Neural progenitor cell (in vitro differentiated cells): Measurements from ENCODE around the gene DOK7. TPM values are rescaled to one million over a fixed set of nuclear protein-coding genes. Genes with fewer than 3 reads are reported as not detected.

Experiments used
- DNase-seq: peaks from one replicate; pipeline ENCODE4 v3.0.0-alpha.2; 2016; ENCODE audit warnings: low spot score
- H2AFZ ChIP-seq: fragments of 200-600 bp; sonication (generic); replicated peaks from 2 replicates; pipeline ENCODE4 v1.6.1; 2016; ENCODE audit warnings: antibody characterized with exemption
- H3F3A ChIP-seq: fragments of 200-600 bp; sonication (generic); 2 replicates; pipeline ENCODE4 v1.6.1; 2016; ENCODE audit warnings: antibody characterized with exemption, low read depth
- H3K27ac ChIP-seq: fragments of 200-600 bp; sonication (generic); 2 replicates; pipeline ENCODE4 v1.5.1; 2016; ENCODE audit warnings: mild to moderate bottlenecking
- H3K27me3 ChIP-seq: fragments of 200-600 bp; sonication (generic); 2 replicates; pipeline ENCODE4 v1.6.1; 2016; ENCODE audit warnings: mild to moderate bottlenecking, moderate library complexity
- H3K36me3 ChIP-seq: fragments of 200-600 bp; sonication (generic); 2 replicates; pipeline ENCODE4 v1.5.1; 2016
- H3K4me1 ChIP-seq: fragments of 200-600 bp; sonication (generic); 2 replicates; pipeline ENCODE4 v1.6.1; 2016; ENCODE audit warnings: mixed run types
- H3K4me2 ChIP-seq: fragments of 200-600 bp; sonication (generic); 2 replicates; pipeline ENCODE4 v1.6.1; 2016
- H3K4me3 ChIP-seq: fragments of 200-600 bp; sonication (generic); 2 replicates; pipeline ENCODE4 v1.5.1; 2016
- H3K79me2 ChIP-seq: fragments of 200-600 bp; sonication (generic); 2 replicates; pipeline ENCODE4 v1.6.1; 2016; ENCODE audit warnings: low read depth
- H3K9ac ChIP-seq: fragments of 200-600 bp; sonication (generic); 2 replicates; pipeline ENCODE4 v1.6.1; 2016
- H3K9me3 ChIP-seq: fragments of 200-600 bp; sonication (generic); 2 replicates; pipeline ENCODE4 v1.5.1; 2016; ENCODE audit warnings: low read depth
- H4K20me1 ChIP-seq: fragments of 200-600 bp; sonication (generic); 2 replicates; pipeline ENCODE4 v1.6.1; 2016; ENCODE audit warnings: low read depth
- H3K27ac Mint-ChIP-seq: 3 replicates; pipeline ENCODE4 v1.8.0; 2021; ENCODE audit warnings: mixed read lengths
- H3K27me3 Mint-ChIP-seq: 2 replicates; pipeline ENCODE4 v1.8.0; 2022; ENCODE audit warnings: low read depth, mild to moderate bottlenecking, inconsistent platforms, moderate library complexity, mixed read lengths; ENCODE audit not compliant: insufficient read depth
- H3K36me3 Mint-ChIP-seq: 3 replicates; pipeline ENCODE4 v1.8.0; 2021; ENCODE audit warnings: mixed read lengths
- H3K4me1 Mint-ChIP-seq: 3 replicates; pipeline ENCODE4 v1.8.0; 2021; ENCODE audit warnings: mixed read lengths
- H3K4me3 Mint-ChIP-seq: 3 replicates; pipeline ENCODE4 v1.8.0; 2021; ENCODE audit warnings: mild to moderate bottlenecking, moderate library complexity, mixed read lengths
- H3K9me3 Mint-ChIP-seq: 3 replicates; pipeline ENCODE4 v1.8.0; 2020; ENCODE audit warnings: mixed read lengths
- EZH2 ChIP-seq: fragments of 200-600 bp; sonication (generic); IDR thresholded peaks from 2 replicates; pipeline ENCODE4 v1.6.1; 2017; ENCODE audit warnings: antibody characterized with exemption, mild to moderate bottlenecking, moderate library complexity
- EZH2phosphoT487 ChIP-seq: fragments of 200-600 bp; sonication (generic); IDR thresholded peaks from 2 replicates; pipeline ENCODE4 v1.6.1; 2017; ENCODE audit warnings: antibody characterized with exemption
- total RNA-seq: library from RNA; depleted of rRNA; stranded (reverse); fragments of >200 nt; gene quantifications from 2 replicates; pipeline ENCODE4 v1.2.3, GENCODE V29; 2015; ENCODE audit warnings: low replicate concordance
- TF ChIP-seq, protein P1 (sequence below): fragments of 200-600 bp; sonication (generic); IDR thresholded peaks from 2 replicates; pipeline ENCODE4 v1.5.1; 2017; ENCODE audit warnings: antibody characterized with exemption, mild to moderate bottlenecking

Gene DOK7
- total RNA-seq, 1 donor from 2014 or later, result not detected

DNA sequence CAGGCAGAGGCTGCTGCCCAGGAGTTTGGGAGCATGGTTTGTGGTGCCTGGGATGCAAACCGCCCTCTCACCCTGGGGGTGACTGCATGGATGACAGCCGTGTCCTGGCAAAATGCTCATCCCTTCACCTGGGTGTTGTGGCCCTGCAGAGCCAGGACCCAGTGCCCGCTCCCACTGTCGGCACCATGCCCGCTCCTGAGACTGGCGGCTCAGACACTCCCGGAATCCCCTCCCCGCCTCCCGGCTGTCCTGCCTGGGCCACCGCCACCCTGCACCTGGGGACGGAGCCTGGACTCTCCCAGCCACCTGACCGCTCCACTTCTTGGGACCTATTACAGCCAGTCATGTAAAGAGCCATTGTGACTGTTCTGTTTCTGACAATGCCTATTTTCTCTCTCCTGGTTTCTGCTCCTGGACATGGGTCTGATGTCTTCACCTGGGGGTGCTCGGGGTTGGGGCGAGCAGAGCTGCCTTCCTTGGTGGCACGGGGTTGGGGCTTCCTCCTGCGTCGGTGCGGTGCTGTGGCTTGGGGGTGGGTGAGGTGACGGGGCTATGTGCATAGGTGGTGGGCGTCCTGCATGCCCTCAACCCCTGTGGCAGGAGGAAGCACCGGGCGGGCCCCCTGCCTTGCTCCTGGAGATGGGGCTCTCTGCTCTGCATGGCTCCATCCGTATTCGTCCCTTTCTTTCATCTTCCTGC is 38.2 kb downstream of the DOK7 start:
- Histone ChIP-seq H3K36me3 (no peaks in the 10 kb centered on the region), H3F3A (no peaks in the 10 kb centered on the region), H3K4me2 (no peak overlapping the region), H4K20me1 (peaks cover 95% of the 10 kb centered on the region), H3K4me1 (no peaks in the 10 kb centered on the region), H3K27me3 (no peaks in the 10 kb centered on the region), H3K4me3 (no peak overlapping the region), H3K9me3 (no peaks in the 10 kb centered on the region), H3K79me2 (no peaks in the 10 kb centered on the region), H2AFZ (no peak overlapping the region), H3K9ac (no peak overlapping the region), H3K27ac (no peak overlapping the region)
- H3K27ac Mint-ChIP-seq, result no peak overlapping the region
- H3K4me1 Mint-ChIP-seq, result peaks cover 5% of the 10 kb centered on the region
- peaks cover 5% of the 10 kb centered on the region for H3K36me3 Mint-ChIP-seq
- no peak overlapping the region for H3K4me3 Mint-ChIP-seq
- TF ChIP-seq, protein P1, sequence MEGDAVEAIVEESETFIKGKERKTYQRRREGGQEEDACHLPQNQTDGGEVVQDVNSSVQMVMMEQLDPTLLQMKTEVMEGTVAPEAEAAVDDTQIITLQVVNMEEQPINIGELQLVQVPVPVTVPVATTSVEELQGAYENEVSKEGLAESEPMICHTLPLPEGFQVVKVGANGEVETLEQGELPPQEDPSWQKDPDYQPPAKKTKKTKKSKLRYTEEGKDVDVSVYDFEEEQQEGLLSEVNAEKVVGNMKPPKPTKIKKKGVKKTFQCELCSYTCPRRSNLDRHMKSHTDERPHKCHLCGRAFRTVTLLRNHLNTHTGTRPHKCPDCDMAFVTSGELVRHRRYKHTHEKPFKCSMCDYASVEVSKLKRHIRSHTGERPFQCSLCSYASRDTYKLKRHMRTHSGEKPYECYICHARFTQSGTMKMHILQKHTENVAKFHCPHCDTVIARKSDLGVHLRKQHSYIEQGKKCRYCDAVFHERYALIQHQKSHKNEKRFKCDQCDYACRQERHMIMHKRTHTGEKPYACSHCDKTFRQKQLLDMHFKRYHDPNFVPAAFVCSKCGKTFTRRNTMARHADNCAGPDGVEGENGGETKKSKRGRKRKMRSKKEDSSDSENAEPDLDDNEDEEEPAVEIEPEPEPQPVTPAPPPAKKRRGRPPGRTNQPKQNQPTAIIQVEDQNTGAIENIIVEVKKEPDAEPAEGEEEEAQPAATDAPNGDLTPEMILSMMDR, result no peak
- TF ChIP-seq EZH2phosphoT487, result no peak
- TF ChIP-seq EZH2, result no peak
- H3K9me3 Mint-ChIP-seq, result no peaks in the 10 kb centered on the region
- DNase-seq, result no peak
- H3K27me3 Mint-ChIP-seq, result no peaks in the 10 kb centered on the region

DNA sequence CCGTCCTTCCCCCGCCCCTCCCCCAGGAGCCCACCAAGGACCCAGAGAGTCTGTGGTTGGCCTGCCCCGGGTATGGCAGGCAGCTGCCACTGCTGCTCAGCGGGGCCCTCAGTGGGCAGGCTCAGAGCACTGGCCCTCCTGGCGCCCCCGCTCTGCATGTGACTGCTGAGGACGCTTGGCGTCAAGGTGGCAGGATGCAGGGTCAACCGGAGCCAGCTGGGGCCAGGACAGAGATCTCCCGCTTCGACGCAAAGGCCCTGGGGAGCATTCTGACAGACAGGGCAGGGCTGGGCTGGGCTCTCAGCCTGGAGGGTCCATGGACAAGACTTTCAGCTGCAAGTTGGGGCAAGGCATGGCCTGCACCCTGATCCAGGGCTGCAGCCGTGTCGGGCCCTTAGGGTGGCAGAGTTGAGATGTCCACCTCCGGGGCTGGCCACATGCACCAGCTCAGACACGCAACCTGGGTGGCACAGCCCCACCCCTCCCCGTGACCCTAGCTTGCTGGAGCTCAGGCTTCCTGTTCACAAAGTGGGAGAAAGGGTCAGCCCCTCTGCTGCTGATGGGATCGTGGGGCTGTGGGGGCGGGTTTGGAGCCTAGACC is 38.8 kb downstream of the DOK7 start:
- H4K20me1 ChIP-seq, result peaks cover 99% of the 10 kb centered on the region
- Mint-ChIP-seq H3K27me3 (no peaks in the 10 kb centered on the region), H3K9me3 (no peaks in the 10 kb centered on the region), H3K4me1 (peaks cover 5% of the 10 kb centered on the region), H3K4me3 (no peak overlapping the region), H3K27ac (no peak overlapping the region), H3K36me3 (peaks cover 8% of the 10 kb centered on the region)
- H3K9ac ChIP-seq, result no peak overlapping the region
- H3K27ac ChIP-seq, result no peak overlapping the region
- no peak overlapping the region for H3K4me2 ChIP-seq
- H3F3A ChIP-seq, result no peaks in the 10 kb centered on the region
- H3K9me3 ChIP-seq, result no peaks in the 10 kb centered on the region
- DNase-seq, result no peak
- no peaks in the 10 kb centered on the region for H3K36me3 ChIP-seq
- TF ChIP-seq EZH2 (no peak), EZH2phosphoT487 (no peak)
- no peak overlapping the region for H2AFZ ChIP-seq
- H3K79me2 ChIP-seq, result no peaks in the 10 kb centered on the region
- no peaks in the 10 kb centered on the region for H3K4me1 ChIP-seq
- H3K4me3 ChIP-seq, result no peak overlapping the region
- no peaks in the 10 kb centered on the region for H3K27me3 ChIP-seq

DNA sequence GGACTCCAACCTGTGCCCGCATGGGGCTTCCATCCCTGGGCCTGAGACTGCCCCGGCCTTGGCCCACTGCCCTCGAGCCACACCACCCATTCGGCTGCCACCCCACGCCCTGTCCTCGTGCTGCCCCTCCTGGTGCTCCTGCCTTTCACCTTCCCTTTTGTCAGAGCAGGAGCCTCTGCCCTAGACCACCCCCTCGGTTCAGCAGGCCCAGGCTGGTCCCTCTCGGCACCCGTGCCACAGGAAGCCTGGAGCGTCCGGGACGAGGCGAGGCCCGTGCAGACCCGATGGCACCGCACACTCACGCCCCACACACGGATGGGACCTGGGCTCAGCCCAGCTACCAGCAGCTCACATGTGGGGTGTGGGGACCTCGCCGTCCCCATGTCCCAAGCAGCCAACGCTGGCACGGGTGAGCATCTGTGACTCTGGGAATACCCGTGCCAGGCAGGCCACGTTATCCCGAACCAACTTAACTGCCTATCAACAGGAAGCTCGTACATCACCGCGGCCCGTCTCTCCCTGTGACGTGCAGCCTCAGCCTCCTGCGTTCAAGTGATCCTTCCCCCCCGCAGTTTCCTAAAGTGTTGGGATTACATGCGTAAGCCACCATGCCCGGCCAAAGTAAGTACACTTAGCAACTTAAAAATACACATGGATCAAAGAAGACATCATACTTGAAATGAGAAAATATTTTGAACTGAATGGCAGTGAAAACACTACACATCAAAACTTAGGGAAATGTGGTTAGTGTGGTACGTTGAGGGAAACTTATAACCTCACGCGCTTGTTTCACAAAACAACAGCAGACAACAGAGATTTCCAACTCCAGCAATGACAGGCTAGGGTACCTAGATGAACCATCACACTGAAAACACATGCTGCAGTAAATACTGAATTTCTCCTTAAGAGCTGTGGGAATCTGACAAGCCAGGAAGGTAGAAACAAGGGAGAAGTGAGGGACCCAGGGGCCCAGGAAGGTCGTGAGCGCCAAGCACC is 40.1 kb downstream of the DOK7 start:
- no peaks in the 10 kb centered on the region for H3K27me3 Mint-ChIP-seq
- Histone ChIP-seq H3K79me2 (no peaks in the 10 kb centered on the region), H3K9me3 (no peaks in the 10 kb centered on the region), H3K4me1 (no peaks in the 10 kb centered on the region), H3K4me2 (no peak overlapping the region), H3K36me3 (peaks cover 3% of the 10 kb centered on the region), H3K4me3 (no peak overlapping the region), H3K27me3 (no peaks in the 10 kb centered on the region), H3F3A (no peaks in the 10 kb centered on the region), H3K27ac (no peak overlapping the region), H2AFZ (no peak overlapping the region), H3K9ac (no peak overlapping the region), H4K20me1 (peaks cover 95% of the 10 kb centered on the region)
- peak overlapping the region; percentile 51 for H3K27ac Mint-ChIP-seq
- H3K36me3 Mint-ChIP-seq, result peaks cover 9% of the 10 kb centered on the region
- peak overlapping the region; percentile 54 for H3K4me3 Mint-ChIP-seq
- no peak for DNase-seq
- peaks cover 5% of the 10 kb centered on the region for H3K4me1 Mint-ChIP-seq
- no peaks in the 10 kb centered on the region for H3K9me3 Mint-ChIP-seq
- no peak for TF ChIP-seq EZH2phosphoT487
- TF ChIP-seq, protein P1, result no peak
